T1000 (cell line): ENCODE measurements around the gene ILRUN.
"Not testable (repeated sequence)": the region's sequence is repeated elsewhere in the genome, so short reads cannot be mapped to it uniquely, and the experiment has no call there.

Experiments
- DNase-seq: peaks from one replicate; lab custom pipeline; 2025; ENCODE audit warnings: mixed read lengths; lab: John Stamatoyannopoulos, UW

ILRUN gene

DNA sequence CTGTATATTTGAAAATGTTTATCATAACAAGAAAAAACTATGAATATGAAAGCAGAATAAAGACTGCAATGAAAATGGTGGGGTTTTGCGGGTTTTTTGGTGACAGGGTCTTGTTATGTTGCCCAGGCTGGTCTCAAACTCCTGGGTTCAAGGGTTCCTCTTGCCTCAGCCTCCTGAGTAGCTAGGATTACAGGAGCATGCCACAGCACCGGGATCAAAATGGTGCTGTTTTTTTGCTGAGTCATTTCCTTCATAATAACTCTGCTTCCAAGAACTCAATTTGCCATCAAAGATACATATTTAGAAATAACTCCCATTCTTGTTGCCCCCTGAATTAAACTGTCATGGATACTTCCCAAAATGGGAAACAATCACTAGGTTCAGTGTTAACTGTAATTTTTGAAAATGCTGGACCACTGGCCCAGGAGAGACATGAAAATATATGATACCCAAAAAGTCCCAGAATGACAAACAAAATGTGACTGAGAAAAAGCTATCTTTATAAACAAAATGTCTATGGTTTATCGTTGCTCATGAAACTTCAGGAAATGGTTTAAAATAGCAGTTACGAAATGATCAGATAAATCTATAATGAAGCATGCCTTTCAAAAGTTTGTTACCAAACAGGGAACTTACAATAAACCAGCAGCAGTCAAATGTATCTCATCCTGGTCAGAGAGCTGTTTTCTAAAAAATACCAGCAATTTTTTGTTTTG, 32.2 kb downstream of the ILRUN start:
- DNase-seq: no peak

DNA sequence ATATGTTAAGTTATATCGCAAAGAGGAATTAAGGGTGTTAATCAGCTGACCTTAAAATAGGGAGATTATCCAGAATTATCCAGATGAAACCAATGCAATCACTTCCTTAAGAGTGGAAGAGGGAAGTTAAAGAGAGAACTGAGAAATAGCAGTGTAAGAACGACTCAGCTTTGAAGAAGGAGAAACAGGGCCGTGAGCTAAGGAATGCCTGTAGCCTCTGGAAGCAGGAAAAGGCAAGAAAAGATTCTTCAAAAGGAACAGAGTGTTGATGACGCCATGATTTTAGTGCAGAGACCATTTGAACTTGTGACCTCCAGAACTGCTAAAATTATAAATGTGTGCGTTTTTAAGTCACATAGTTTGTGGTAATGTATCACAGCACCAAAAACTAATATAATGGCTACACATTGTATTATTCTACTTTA, 32.7 kb downstream of the ILRUN start:
- DNase-seq: no peak

DNA sequence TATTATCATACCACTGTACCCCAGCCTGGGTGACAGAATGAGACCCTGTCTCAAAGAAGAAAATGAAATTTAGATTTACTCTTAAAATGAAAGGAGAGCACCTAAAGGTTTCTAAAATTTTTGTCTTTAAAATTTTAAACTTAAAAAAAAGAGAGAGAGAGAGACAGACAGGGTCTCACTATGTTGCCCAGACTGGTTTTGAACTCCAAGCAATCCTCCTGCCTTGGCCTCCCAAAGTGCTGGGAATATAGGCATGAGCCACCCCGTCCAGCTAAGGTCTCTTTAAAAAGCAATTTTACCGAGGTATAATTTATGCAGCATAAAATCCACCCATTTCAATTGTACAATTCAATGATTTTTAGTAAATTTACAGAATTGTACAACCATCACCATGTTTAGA, 33.2 kb downstream of the ILRUN start:
- no peak for DNase-seq

DNA sequence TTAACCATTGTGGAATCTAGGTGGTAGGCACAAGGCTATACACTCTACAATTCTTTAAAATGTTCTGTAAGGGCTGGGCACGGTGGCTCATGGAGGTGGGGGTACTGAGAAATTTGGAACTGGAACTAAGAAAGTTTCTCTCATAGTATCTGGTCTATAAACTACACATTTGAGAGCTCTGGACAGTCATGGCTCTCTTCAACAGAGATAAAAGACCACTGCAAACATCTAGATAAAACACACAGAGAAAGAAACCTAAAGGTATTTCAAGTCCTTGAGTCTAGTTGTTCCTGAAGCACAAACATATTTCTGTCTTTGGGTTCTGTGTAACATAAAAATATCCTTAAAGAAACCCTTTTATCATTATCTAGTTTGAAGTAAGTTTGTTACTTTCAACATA, 35.2 kb downstream of the ILRUN start:
- DNase-seq: no peak

DNA sequence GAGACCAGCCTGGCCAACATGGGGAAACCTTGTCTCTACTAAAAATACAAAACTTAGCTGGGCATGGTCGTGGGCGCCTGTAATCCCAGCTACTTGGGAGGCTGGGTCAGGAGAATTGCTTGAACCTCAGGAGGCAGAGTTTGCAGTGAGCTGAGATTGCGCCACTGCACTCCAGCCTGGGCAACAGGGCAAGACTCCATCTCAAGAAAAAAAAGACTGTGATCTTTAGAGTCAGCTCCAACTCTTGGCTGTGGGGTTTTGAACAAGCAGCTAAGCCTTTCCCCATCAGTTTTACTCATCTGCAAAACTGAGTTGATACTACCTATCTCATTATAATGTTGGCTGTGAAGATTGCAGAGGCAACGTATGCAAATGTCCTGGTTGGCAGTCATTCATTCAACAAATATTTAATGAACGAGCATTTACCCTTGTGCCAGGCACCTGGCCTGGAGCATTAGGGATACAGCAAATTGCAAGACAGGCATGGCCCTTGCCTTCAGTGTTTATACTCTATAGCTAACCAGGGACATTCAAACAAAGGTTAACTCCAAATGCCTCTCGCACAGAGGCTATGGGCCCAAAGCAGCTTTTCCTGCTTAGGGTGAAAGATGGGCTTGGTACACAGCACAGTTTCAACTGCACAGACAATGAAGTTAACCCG, 37.8 kb downstream of the ILRUN start:
- no peak for DNase-seq

DNA sequence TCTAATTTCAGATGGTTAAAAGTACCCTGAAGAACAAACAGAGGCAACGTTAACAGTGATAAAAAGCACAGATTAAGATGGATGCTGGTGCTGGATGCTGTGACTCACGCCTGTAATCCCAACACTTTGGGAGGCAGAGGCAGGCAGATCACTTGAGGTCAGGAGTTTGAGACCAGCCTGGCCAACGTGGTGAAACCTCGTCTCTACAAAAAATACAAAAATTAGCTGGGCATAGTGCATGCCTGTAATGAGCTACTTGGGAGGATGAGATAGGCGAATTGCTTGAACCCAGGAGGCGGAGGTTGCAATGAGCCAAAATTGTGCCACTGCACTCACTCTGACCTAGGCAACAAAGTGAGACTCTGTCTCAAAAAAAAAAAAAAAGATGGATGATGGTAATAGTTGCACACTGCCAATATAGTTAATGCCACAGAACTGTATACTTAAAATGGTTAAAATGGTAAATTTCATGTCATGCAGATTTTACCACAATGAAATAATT, 38.5 kb downstream of the ILRUN start:
- DNase-seq: not testable (repeated sequence)

DNA sequence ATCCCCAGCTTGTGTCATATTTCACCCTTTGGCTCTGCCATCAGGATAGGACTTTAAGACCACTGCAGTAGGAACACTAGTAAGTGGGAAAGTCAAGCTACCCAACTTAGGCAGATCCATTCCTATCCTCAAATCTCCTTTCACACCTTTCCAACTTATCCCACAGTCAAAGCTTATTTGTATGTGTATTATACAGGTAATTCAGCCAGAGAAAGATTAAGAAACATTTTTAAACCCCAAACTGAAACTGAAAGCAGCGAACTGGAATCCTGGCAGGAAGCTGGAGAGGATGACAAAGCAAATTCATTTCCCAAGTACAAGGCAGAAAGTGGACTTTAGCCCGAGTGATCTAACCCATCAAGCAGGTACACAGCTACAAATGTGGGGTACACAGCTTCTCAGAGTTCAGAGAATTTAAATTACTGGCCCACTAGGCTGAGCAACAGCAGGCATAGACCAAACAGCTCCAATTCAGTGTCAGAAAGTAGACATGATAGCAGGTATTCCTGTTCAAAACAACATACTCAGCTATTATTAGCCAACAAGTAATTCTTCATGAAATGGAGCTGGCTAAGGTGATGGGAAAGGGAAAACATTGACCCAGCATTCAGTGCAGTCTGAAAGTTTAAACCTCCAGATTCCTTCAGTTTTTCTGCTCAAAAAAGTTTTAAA, 39.1 kb downstream of the ILRUN start:
- DNase-seq: no peak

DNA sequence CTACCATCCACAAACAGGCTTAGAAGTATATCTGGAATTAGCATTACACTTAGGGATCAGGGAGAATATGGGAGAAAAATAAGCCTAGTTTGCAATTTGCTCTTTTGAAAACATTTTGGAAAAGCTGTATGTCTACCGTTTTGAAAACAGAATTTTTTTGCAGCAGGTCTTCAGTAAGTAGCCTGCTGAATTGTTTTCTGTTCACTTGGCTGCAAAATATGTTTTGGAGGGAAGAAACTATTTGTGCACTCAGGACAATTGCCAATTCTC, 39.6 kb downstream of the ILRUN start:
- no peak for DNase-seq

DNA sequence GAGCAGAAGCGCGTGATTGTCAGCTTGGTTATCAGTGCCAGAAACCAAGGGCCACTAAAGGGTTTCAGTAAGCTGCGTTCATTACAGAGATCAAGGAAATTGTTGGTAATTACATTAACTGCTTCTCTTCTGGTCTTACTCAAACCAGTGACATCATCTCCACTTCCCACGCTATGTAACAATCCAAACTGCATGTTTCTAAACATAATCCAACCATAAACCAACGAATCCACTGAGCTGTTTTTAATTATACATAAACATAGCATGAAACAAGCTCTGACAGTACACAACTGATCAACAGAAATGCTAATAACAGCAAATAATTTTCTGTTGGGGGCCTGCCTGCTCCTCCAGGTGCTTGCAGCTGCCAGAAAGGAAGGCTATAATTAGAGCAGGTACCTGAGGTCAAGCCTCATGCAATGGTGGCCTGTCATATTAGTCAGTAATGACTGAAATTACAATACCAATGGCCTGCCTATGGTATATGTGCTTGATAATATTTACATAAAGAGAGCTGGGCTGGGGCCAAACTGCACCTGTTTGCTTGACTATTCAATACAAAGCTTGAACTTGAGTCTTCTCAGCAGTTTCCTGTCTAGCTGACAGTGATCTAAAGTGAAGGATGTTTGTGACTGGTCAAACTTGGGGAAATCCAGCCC, 40.1 kb downstream of the ILRUN start:
- DNase-seq: no peak

DNA sequence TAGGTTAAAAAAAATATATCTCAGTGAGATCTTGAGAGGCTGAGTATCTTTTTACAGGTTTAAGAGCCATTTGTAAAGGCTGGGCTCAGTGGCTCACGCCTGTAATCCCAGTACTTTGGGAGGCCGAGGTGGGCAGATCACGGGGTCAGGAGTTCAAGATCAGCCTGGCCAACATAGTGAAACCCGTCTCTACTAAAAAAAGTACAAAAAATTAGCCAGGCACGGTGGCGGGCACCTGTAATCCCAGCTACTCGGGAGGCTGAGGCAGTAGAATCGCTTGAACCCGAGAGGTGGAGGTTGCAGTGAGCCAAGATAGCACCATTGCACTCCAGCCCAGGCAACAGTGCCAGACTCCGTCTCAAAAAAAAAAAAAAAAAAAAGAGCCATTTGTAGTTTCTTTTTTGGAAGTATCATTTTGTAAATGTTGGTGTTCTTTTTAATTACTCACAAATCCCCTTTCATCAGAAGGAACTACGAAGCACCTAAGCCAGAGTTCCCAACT, 40.6 kb downstream of the ILRUN start:
- DNase-seq: not testable (repeated sequence)

DNA sequence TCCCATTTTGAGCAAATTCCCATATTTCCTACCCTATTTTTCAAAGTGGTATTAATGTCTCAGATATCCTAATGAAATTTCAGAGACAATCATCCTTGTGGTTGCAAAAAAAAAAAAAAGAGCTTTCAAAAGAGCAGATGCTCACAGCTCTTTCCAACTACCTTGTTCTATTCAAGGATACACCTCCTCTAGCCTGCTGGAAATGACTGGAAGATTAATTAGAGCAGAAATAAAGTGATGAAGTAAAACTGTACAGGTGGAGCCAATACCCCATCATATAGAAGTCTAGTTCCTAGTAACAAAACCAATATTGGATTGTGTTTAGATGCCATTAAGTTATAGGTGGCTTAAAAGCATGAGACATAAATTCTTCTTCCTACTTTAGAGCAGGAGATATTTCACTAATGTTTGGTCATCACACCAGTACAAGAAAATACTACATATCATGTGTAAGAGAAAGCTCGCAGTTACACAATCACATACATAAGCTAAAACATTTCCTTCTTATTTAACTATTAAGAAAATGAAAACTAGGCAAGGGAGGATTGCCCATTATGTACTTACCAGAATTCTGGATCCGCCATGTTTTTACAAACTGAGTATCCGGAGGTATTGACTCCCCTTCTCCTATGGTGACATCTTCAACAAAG, 42.4 kb downstream of the ILRUN start:
- DNase-seq: no peak

DNA sequence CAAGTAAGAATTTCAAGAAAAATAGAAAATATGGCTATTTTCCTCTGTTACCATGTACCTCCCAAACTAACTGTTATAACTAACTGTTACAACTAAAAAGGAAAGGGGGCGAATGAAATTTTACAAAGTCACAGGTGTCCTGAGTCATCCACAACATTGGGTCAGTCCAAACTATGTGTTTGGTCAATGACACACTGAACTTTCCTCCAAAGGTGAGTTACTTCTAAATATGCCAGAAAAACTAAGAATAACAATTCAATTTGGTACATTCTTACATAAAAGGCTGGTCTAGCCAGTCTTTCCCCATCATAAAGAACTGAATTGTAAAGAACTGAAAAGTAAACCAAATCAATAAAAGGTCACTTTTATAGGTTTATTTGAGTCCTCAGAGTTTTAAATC, 44.3 kb downstream of the ILRUN start:
- DNase-seq: no peak

DNA sequence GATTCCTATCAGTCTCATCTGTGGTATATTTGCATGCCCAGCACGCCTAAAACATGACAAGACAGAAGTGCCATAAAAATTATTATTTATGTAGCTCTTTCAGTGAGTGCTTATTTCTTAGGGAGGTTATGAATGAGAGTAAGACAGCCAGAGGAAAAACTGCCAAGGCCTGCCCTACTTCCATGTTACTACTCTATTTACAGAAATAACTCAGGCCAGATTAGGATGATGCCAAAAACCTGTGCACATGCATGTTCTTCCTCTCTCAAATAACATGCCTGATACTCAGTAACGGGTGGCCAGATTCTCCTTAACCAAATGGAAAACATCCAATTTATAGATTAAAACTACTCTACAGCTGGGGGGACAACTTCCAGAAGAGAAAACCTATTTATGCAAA, 45.7 kb downstream of the ILRUN start:
- no peak for DNase-seq

DNA sequence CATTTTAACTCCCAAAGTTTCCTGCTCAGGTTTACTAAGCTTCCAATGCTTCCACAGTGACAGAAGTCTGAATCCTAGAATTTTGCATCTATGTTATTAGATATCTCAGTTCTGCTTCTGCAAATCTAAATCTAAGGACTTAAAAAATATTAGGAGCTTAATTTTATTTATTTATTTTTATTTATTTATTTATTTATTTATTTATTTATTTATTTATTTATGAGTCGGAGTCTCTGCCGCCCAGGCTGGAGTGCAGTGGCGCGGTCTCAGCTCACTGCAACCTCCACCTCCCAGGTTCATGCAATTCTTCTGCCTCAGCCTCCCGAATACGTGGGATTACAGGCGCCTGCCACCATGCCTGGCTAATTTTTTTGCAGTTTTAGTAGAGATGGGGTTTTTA, 46.3 kb downstream of the ILRUN start:
- DNase-seq: not testable (repeated sequence)

DNA sequence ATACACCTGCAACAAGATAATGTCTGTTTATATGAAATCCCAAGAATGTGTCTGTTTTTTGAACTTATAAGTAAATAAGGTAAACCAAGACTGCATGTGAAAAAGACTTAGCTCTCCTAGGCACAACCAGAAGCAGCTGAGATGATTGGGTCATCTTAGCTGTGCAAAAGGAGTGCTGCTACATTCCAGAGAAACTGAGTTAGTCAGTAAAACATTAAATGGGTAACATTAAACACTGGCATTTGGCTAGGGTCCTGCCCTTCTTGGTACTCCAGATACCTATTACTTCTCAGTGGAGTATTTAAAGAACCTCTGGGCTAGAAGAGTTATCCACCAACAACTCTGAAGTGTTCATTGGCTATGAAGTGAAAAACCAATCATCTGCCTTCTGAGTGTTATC, 47.8 kb downstream of the ILRUN start:
- no peak for DNase-seq
